ENCODE measurements around the gene ARHGAP21. TPM values are rescaled to one million over a fixed set of nuclear protein-coding genes. Genes with fewer than 3 reads are reported as not detected.

Gene ARHGAP21
- total RNA-seq, 1 donor from 2014 or later, result 62.1 TPM

Small RNA genes lying within 50 kb of the gene (small RNA-seq; reads per million reads assigned to genes)
- gene RNA5SP305, result not detected

Other genes starting within 250 kb of the ARHGAP21 start
- gene PRTFDC1, start 228.7 kb upstream of the ARHGAP21 start, total RNA-seq, result 6.8 TPM